Medulla oblongata (tissue), 1 donor: ENCODE measurements around the gene EVI5.
"Not testable (repeated sequence)": the region's sequence is repeated elsewhere in the genome, so short reads cannot be mapped to it uniquely, and the experiment has no call there.

Experiments used
- DNase-seq: peaks from one replicate; pipeline ENCODE4 v3.0.0-alpha.2; 2015; ENCODE audit errors: extremely low spot score

The EVI5 gene

DNA sequence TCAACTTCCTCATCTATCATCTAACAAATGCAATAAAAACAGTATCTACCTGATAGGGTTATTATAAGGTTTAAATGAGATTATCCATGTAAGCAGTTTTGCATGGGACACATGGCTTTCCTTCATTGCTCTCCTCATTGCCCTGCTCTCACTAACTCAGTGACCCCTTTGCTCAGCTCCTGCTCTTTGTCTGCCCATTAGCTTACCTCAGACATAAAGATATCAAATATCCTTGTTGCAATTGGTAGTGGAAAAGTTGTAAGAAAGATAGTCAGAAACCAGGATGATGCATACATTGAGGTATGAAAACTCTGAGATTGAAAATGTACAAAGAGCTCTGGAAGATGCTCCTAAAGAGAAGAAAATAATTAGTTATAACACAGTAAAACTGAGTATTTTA lies 89.8 kb downstream of the EVI5 start:
- DNase-seq: no peak

DNA sequence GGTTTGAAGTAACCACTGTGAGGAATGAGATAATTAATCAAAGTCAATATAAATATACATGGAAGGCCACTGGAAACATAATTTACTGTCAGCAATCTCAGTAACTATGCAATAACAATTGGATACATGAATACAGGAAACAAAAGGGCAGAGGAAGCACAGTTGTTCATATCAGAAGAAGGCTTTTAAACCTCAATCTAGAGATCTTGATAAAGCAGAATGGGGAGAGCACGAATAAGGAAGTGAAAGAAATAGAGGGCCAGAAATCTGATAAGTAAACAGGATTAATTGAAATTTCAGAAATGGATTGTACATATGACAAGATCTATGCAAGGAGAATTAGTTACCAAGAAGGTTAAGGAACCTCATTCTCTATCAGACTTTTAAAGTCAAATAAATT lies 93.0 kb downstream of the EVI5 start:
- no peak for DNase-seq

GRCh38 chr1:92690212-92690906 lies 94.5 kb downstream of the EVI5 start:
- no peak for DNase-seq

DNA sequence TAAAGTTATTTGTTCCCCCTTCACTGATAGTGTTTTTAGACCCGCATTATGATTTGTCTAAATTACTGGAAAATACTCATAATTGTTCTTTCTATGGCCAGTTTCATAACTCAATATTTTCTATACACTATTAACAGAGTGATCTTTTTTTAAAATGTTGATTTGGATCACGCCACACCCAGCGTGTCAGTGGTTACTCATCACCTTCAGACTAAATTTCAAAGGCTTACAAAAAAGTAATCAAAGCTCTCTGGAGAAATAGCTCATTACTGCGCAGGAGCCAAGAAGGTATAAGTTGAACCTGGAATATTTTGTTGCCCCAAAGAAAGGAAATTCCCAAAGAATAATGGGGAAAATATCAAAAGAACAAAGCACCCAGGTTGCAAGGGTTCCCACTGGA lies 104.9 kb downstream of the EVI5 start:
- no peak for DNase-seq

GRCh38 chr1:92663775-92664174 lies 121.1 kb downstream of the EVI5 start:
- no peak for DNase-seq

- DNase-seq: no peak
Measured at GRCh38 chr1:92662048-92662447, 122.9 kb downstream of the EVI5 start.

- DNase-seq: no peak
Measured at GRCh38 chr1:92657701-92658100, 127.2 kb downstream of the EVI5 start.

DNA sequence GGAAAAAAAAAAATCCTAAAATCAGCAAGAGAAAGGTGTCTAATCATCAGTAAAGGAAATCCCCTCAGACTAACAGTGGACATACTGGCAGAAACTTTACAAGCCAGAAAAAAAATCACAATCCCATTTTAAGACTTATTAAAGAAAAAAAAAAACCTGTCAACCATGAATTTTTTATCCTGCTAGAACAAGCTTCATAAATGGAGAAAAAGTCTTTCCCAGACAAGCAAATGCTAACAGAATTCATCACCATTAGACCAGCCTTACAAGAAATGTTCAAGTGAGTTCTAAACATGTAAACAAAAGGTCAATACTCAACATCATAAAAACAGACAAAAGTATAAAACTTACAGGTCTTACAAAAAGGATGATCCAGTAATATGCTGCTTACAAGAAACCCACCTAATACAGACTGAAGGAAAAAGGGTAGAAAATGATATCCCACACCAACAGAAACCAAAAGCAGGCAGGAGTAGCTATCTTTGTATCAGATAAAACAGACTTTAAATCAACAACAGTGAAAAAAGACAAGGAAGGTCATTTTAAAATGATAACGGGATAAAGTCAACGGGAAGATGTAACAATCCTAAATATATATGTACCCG lies 129.6 kb downstream of the EVI5 start:
- no peak for DNase-seq

DNA sequence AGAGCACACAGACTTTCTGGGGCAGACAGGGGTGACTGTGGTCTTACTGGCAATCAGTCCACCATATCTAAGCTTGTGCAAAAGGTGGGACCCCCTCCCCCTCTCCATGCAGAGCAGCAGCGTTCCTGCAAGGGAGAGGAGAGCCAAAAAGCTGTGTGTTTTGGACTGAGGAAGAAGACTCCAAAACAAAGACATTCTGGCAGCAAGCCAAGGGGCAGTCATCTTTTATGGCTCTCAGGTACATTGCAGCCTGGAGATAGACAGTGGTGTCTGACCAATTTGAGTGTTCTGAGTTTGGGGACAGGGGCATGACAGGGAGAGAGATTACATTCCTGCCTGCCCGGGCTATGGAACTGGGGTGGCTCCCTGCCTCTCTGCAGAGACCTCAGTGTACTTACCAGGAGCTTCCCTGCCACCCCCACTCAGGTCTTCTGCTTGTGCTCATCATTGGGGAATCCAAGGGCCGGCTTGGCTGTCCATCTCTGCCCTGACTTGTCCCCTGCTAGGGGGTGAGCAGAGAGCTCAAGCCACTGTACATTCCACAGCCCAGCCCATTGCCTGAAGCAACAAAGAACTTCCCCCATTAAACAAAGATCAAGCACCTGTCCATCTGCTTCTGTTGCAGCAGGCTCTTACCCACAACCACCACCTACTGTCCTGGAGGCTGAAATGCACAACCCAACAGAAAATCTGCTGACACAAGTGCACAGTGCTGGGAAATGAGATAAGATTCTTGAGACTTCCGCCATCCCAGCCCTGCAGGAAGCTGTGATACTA lies 131.1 kb downstream of the EVI5 start:
- no peak for DNase-seq

GRCh38 chr1:92640686-92641085 lies 144.2 kb downstream of the EVI5 start:
- DNase-seq: not testable (repeated sequence)

GRCh38 chr1:92638498-92638897 lies 146.4 kb downstream of the EVI5 start:
- DNase-seq: no peak

DNA sequence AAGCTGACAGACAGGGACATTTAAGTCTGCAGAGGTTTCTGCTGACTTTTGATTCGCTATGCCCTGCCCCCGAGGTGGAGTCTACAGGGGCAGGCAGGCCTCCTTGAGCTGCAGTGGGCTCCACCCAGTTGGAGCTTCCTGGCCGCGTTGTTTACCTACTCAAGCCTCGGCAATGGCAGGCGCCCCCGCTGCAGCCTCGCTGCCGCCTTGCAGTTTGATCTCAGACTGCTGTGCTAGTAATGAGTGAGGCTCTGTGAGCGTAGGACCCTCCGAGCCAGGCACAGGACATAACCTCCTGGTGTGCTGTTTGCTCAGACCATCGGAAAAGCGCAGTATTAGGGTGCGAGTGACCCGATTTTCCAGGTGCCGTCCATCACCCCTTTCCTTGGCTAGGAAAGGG lies 149.7 kb downstream of the EVI5 start:
- not testable (repeated sequence) for DNase-seq

- DNase-seq: peak; percentile 14
Measured at GRCh38 chr1:92623187-92623778, 161.6 kb downstream of the EVI5 start.

DNA sequence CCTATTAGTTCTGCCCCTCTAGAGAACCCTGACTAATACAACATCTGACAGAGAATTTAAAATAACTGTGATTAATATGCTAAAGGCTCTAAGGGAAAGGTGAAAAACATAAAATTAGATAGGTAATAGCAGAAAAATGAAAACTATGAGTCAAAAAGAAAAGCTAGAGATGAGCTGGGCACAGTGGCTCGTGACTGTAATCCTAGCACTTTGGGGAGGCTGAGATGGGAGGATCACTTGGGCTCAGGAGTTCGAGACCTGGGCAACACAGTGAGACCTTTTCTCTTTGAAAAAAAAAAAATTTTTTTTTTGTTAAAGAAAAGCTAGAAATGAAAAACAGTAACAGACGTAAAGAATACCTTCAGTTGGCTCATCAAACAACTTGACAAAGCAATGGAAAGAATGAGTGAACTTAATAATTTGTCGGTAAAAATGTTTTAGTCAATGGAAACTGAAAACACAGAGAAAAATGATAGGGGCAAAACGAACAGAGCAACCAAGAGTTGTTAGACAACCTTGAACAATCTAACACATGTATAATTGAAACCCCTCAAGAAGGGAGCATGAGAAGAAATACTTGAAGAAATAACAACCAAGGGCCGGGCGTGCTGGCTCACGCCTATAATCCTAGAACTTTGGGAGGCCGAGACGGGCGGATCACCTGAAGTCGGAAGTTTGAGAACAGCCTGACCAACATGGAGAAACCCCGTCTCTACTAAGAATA lies 165.3 kb downstream of the EVI5 start:
- DNase-seq: no peak

DNA sequence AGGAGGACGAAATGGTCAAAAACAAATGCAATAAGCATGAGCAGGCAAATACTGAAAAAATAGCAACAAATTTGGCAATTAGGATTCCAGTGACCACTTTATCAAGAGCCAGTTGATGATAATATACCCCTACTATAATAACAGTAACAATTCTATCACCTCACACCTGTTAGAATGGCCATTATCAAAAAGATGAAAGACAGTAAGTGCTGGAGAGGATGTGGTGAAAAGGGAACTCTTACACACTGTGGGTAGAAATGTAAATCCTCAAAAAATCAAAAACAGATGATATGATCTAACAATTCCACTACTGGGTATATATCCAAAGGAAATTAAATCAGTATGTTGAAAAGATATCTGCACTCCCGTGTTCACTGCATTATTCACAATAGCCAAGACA lies 183.9 kb downstream of the EVI5 start:
- no peak for DNase-seq

DNA sequence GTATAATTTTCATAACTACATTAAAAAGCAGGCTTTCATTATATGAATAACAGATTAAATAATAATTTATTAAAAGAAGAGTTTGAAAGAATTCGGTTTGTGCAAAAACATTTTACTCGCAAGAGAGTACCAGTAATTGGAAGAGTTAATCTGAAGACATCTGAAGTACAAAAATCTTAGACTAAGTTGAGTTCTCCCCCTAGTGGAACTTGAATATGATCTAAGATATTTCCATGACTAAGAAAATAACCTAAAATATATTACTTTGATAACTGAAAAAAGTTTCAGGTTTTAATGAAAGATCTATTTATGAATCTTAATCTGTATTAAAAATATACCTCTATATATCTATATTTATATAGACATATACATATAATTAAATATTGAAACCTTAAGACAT lies 185.7 kb downstream of the EVI5 start:
- no peak for DNase-seq

DNA sequence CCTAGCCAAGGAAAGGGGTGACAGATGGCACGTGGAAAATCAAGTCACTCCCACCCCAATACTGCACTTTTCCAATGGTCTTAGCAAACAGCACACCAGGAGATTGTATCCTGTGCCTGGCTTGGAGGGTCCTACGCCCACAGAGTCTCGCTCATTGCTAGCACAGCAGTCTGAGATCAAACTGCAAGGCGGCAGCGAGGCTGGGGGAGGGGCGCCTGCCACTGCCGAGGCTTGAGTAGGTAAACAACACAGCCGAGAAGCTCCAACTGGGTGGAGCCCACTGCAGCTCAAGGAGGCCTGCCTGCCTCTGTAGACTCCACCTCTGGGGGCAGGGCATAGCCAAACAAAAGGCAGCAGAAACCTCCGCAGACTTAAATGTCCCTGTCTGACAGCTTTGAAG lies 195.5 kb downstream of the EVI5 start:
- DNase-seq: not testable (repeated sequence)

DNA sequence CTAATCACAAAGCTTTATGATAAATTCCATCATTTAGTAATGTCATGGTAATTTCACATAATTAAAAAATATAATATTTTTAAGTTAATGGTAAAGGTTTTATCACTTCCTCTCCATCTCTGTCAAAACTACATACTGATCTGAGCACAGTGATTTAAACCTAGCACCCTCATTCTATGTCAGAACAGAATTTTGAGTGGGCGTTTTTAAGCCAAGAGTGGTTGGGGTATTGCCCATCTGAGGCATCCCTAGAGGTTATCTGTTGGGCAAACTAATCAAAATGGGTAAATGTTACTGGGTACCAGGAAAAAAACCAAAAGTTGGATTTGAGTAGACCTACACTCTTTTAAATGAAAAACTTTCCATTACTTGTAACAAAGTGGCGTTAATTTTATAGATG lies 197.5 kb downstream of the EVI5 start:
- DNase-seq: no peak

DNA sequence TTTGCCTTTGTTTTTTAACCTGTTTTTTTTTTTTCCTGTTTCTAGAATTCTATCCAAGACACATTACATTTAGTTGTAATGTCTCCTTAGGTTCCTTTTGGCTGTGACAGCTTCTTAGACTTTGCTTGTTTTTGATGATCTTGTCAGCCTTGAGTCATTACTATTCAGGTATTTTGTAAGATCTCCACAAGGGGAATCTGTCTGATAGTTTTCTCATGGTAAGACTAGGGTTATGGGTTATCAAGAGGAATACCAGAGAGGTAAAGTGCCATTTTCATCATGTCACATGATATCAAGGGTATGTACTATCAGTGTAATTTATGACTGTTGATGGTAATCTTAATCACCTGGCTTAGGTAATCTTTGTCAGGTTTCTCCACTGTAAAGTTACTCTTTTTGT lies 199.1 kb downstream of the EVI5 start:
- no peak for DNase-seq

DNA sequence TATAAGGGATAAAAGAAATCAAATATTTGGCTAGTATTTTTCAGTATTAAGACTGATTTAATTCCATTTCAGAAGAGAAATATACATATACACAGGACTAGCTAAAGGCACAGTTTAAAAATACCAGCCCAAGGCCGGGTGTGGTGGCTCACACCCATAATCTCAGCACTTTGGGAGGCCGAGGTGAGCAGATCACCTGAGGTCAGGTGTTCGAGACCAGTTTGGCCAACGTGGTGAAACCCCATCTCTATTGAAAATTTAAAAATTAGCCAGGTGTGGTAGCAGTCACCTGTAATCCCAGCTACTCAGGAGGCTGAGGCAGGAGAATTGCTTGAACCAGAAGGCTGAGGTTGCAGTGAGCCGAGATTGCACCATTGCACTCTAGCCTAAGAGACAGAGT lies 200.1 kb downstream of the EVI5 start:
- not testable (repeated sequence) for DNase-seq

- no peak for DNase-seq
Measured at GRCh38 chr1:92583821-92584760, 200.8 kb downstream of the EVI5 start.
